Activated CD8-positive, alpha-beta T cell treated with anti-CD3 and anti-CD28 coated beads, Interleukin-2, amount 10 ng/mL, durations not matched to agents 7 days and 5 days (primary cell): ENCODE measurements around the gene AKAP5. TPM values are rescaled to one million over a fixed set of nuclear protein-coding genes. Genes with fewer than 3 reads are reported as not detected.

Source experiments
- ATAC-seq: fragments of 150-1000 bp; cut with Tn5 transposase; one replicate; pipeline ENCODE4 v1.10.0; 2021; ENCODE audit warnings: moderate library complexity
- CTCF ChIA-PET: fragments of 350-600 bp; sonication (Branson Sonifier 250); formaldehyde crosslinking; loops from one replicate; lab custom pipeline; 2021; ENCODE audit warnings: antibody characterized with exemption; lab: Charles Lee
- POLR2A ChIA-PET: fragments of 350-600 bp; sonication (Branson Sonifier 250); formaldehyde crosslinking; loops from one replicate; lab custom pipeline; 2021; ENCODE audit warnings: antibody characterized with exemption; lab: Charles Lee
- DNase-seq: peaks from one replicate; pipeline ENCODE4 v3.0.0-alpha.2; 2020
- H3K27ac Mint-ChIP-seq: one replicate; pipeline ENCODE4 v1.8.0; 2021; ENCODE audit warnings: mild to moderate bottlenecking, mixed read lengths
- H3K27me3 Mint-ChIP-seq: one replicate; pipeline ENCODE4 v1.8.0; 2021; ENCODE audit warnings: low read depth, mixed read lengths
- H3K36me3 Mint-ChIP-seq: one replicate; pipeline ENCODE4 v1.8.0; 2021; ENCODE audit warnings: low read depth, mixed read lengths
- H3K4me1 Mint-ChIP-seq: one replicate; pipeline ENCODE4 v1.8.0; 2021; ENCODE audit warnings: low read depth, mixed read lengths
- H3K4me3 Mint-ChIP-seq: one replicate; pipeline ENCODE4 v1.8.0; 2021; ENCODE audit warnings: mild to moderate bottlenecking, mixed read lengths
- H3K9me3 Mint-ChIP-seq: one replicate; pipeline ENCODE4 v1.8.0; 2022; ENCODE audit warnings: mixed read lengths; ENCODE audit not compliant: insufficient read depth
- total RNA-seq, 2 experiments: library from RNA; stranded (reverse); gene quantifications; one replicate each; pipeline ENCODE4 v1.2.3, GENCODE V29; 2021

Gene AKAP5
- total RNA-seq, 2 experiments from 2014 or later = 1.9 to 2.1 TPM

DNA sequence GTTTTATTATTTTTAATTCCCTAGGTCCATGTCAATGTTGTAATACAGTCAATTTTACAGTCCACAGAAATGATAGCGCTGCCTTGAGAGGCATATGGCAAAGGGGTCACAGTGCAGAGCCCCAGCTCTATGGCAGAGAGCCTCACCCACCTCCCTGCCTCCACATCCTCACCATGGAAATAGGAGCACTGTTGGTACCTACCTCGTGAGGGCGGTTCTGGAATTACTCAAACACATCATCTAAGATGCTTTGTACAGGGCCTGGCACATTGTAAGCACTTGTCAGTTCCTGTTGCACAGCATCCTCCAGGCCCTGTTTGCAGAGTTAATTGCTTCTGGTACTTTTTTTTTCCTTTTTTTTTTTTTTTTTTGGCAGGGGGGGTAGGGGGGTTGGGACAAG is 4.1 kb upstream of the AKAP5 start:
- Mint-ChIP-seq H3K4me3 (no peak overlapping the region), H3K27ac (no peak overlapping the region), H3K9me3 (no peaks in the 10 kb centered on the region), H3K4me1 (peaks cover 34% of the 10 kb centered on the region), H3K27me3 (peaks cover 4% of the 10 kb centered on the region), H3K36me3 (peaks cover 47% of the 10 kb centered on the region)
- no peak for ATAC-seq
- CTCF ChIA-PET = interaction anchor here (4.4 kb wide), 1 partner anchor 12 kb away, joined by 24 read pairs; no protein-coding TSS in a partner anchor
- POLR2A ChIA-PET = interaction anchor here (1.5 kb wide), 1 partner anchor 48 kb away, joined by 4 read pairs; no protein-coding TSS in a partner anchor
- DNase-seq = no peak

DNA sequence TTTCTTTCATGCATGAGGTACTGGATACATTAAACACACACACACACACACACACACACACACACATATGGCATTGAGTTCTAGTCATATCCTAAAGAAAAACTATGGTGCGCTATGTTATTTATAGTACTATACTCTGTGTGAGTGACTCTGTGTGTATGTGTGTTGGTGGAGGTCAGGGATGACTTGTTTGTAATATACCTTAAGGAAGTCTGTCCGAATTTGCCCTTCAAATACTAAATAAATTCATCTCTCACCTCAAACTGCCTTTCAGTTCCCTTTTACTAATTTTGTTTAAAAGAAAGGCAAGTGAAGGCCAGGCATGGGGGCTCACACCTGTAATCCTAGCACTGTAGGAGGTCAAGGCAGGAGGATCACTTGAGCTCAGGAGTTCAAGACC is 2.1 kb upstream of the AKAP5 start:
- Mint-ChIP-seq H3K27ac (no peak overlapping the region), H3K4me1 (peaks cover 46% of the 10 kb centered on the region), H3K4me3 (no peak overlapping the region), H3K27me3 (peaks cover 4% of the 10 kb centered on the region), H3K36me3 (peaks cover 34% of the 10 kb centered on the region), H3K9me3 (no peaks in the 10 kb centered on the region)
- ATAC-seq (no peak), DNase-seq (no peak)
- ChIA-PET POLR2A (no interaction called here), CTCF (interaction anchor here (0.6 to 4.4 kb wide), 6 partner anchors 14 to 118 kb away, joined by 3 to 24 read pairs (median 6); no protein-coding TSS in a partner anchor)

DNA sequence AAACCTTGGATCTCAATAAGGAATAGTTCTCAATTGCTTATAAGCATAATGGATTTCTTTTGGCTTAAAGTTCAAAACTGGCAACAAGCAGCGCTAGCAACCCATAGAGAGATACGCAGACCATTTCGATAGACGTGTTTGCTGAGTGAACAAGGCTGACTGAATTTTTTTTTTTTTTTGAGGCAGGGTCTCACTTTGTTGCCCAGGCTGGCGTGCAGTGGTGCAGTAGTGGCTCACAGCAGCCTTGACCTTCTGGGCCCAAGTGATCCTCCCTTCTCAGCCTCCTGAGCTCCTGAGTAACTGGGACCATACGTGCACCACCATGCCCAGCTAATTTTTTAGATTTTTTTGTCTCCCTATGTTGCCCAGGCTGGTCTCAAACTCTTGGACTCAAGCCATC is 1.4 kb upstream of the AKAP5 start:
- no peak for ATAC-seq
- H3K27ac Mint-ChIP-seq = no peak overlapping the region
- CTCF ChIA-PET = interaction anchor here (0.6 to 4.4 kb wide), 9 partner anchors 14 to 120 kb away, joined by 3 to 24 read pairs (median 5); no protein-coding TSS in a partner anchor

DNA sequence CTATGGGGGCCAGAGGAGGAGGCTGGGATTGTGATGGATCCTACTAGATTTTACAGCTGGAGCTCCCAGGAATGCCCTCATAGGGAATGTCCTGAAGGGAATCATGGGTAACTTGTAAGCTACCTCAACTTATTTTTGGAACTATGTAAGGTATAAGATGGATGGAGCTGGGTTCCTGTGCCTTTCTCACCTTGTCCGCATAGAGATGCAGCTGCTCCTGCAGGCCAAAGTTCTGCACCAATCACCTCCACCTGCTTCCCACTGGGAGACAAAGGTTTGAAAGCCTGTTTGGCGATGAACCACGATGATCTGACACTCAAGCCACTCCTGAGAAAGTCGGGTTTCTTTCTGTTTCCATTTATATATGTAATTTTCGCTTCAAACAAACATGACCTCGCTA is 648 bp upstream of the AKAP5 start:
- peak overlapping the region; percentile 71 for H3K27ac Mint-ChIP-seq
- POLR2A ChIA-PET = interaction anchor here (0.6 to 1.4 kb wide), 2 partner anchors 19 to 21 kb away, joined by 4 read pairs; no protein-coding TSS in a partner anchor
- ATAC-seq = no peak

More for the DNA sequence above, 1.4 kb upstream of the AKAP5 start:
- H3K4me3 Mint-ChIP-seq = peak overlapping the region; percentile 80
- H3K36me3 Mint-ChIP-seq = peaks cover 28% of the 10 kb centered on the region
- H3K27me3 Mint-ChIP-seq = peaks cover 4% of the 10 kb centered on the region
- DNase-seq = no peak
- H3K4me1 Mint-ChIP-seq = peaks cover 51% of the 10 kb centered on the region
- H3K9me3 Mint-ChIP-seq = no peaks in the 10 kb centered on the region
- POLR2A ChIA-PET = interaction anchor here (1.4 kb wide), 1 partner anchor 18 kb away, joined by 4 read pairs; no protein-coding TSS in a partner anchor

DNA sequence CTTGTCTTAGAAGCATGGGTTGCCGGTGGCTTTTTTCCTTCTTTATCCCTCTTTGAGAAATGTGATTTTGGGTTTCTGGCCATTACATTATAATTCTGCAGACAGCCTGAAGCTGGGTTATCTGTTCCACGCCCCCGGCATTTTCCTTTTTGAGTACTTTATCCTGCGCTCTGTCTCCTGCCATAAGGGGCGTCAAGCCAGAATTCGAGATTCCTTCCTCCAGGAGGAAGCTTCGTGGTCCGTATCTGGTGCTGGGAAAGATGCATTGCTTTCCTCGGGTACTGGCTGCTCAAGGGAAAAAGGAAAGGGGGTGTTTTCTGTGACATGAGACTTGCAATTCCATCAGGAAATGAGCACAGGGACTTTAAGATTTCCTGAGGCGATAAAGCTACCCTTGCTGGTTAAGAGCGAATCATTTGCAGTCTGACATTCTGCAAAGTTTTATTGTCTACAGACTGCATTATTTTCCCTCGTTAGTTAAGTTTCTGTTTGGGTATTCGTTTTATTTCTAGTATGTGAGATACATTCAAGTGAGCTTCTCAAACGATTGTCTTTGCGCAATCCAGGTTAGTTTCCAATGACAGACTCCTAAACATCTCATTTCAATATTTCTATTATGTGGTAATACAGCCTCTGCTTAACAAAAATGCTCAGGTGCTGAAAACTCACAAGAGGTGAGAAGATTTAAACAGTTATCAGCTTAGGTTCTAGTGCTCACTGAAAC is 694 bp downstream of the AKAP5 start:
- H3K4me1 Mint-ChIP-seq = peaks cover 40% of the 10 kb centered on the region
- peak overlapping the region; percentile 79 for H3K4me3 Mint-ChIP-seq
- peak overlapping the region; percentile 35 for H3K27ac Mint-ChIP-seq
- ATAC-seq = peak; percentile 2
- CTCF ChIA-PET = interaction anchor here (0.9 to 3.7 kb wide), 15 partner anchors 9 to 170 kb away, joined by 3 to 27 read pairs (median 3); partner anchors contain the start of gene ZBTB25
- DNase-seq = no peak
- POLR2A ChIA-PET = interaction anchor here (0.8 to 1.9 kb wide), 5 partner anchors 18 to 78 kb away, joined by 3 to 7 read pairs (median 6); partner anchors contain the start of genes MTHFD1 and ZBTB1
- peaks cover 4% of the 10 kb centered on the region for H3K27me3 Mint-ChIP-seq
- no peaks in the 10 kb centered on the region for H3K9me3 Mint-ChIP-seq
- peaks cover 12% of the 10 kb centered on the region for H3K36me3 Mint-ChIP-seq

More for the DNA sequence above, 648 bp upstream of the AKAP5 start:
- no peak for DNase-seq
- Mint-ChIP-seq H3K36me3 (peaks cover 20% of the 10 kb centered on the region), H3K9me3 (no peaks in the 10 kb centered on the region), H3K4me1 (peaks cover 43% of the 10 kb centered on the region), H3K27me3 (peaks cover 4% of the 10 kb centered on the region), H3K4me3 (peak overlapping the region; percentile 80)
- CTCF ChIA-PET = interaction anchor here (1.4 to 4.4 kb wide), 6 partner anchors 15 to 121 kb away, joined by 4 to 24 read pairs (median 6); no protein-coding TSS in a partner anchor

DNA sequence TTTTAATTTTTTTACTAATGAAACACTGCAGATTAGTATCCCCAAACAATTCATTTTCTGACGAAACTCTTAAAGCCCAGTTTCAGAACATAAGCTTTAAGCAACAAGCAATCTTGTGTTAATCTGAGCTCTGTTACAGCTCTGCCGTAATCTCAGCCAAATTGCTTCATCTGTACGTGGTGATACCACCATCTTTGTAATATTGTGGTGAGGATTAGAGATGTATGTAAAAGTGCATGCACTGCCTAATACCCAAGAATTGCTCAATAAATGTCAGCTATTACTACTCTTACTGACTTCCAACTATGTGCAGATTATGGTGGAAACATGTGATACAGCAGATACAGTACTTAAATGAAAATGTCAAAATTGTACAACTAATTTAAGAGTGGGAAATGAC is 1.8 kb downstream of the AKAP5 start:
- POLR2A ChIA-PET = interaction anchor here (0.6 to 1.9 kb wide), 2 partner anchors 34 to 39 kb away, joined by 3 to 6 read pairs; no protein-coding TSS in a partner anchor
- H3K9me3 Mint-ChIP-seq = no peaks in the 10 kb centered on the region
- ATAC-seq (no peak), DNase-seq (no peak)
- peaks cover 4% of the 10 kb centered on the region for H3K27me3 Mint-ChIP-seq
- H3K27ac Mint-ChIP-seq = no peak overlapping the region
- no peak overlapping the region for H3K4me3 Mint-ChIP-seq
- CTCF ChIA-PET = interaction anchor here (1.3 to 3.7 kb wide), 8 partner anchors 11 to 124 kb away, joined by 3 to 27 read pairs (median 10); no protein-coding TSS in a partner anchor
- H3K36me3 Mint-ChIP-seq = peaks cover 9% of the 10 kb centered on the region
- H3K4me1 Mint-ChIP-seq = peaks cover 40% of the 10 kb centered on the region

DNA sequence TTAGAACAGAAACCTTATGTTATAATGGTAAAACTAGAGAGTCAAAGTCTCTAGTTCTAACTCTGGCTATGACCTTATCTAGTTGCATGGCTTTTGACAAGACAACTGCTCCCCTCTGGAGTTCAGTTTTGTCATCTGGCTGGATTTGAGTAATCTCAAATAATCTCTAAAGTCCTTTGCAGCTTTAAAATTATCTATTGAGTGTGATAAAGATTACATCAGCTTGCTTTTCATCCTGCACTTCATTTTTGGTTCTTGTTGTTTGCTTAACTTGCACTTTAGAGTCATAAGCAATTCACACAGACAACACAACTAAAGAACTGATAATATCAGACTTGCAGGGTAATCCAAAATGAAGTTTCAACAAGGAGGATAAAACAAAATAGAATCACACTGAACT is 2.3 kb downstream of the AKAP5 start:
- no peaks in the 10 kb centered on the region for H3K9me3 Mint-ChIP-seq
- H3K4me1 Mint-ChIP-seq = peaks cover 40% of the 10 kb centered on the region
- no peak overlapping the region for H3K4me3 Mint-ChIP-seq
- peaks cover 4% of the 10 kb centered on the region for H3K27me3 Mint-ChIP-seq
- peaks cover 7% of the 10 kb centered on the region for H3K36me3 Mint-ChIP-seq
- ChIA-PET POLR2A (no interaction called here), CTCF (interaction anchor here (1.2 to 3.7 kb wide), 7 partner anchors 10 to 124 kb away, joined by 3 to 27 read pairs (median 8); no protein-coding TSS in a partner anchor)
- DNase-seq (no peak), ATAC-seq (no peak)
- H3K27ac Mint-ChIP-seq = no peak overlapping the region

DNA sequence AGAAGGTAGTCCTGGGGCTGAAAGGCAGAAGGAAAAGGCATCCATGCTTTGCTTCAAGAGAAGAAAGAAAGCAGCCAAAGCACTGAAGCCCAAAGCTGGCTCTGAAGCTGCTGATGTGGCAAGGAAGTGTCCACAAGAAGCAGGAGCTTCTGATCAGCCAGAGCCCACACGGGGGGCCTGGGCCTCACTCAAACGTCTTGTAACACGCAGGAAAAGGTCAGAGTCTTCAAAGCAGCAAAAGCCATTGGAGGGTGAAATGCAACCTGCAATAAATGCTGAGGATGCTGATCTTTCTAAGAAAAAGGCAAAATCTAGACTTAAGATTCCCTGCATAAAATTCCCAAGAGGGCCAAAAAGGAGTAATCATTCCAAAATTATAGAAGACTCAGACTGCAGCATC is 3.2 kb downstream of the AKAP5 start:
- Mint-ChIP-seq H3K27me3 (peaks cover 4% of the 10 kb centered on the region), H3K36me3 (peaks cover 5% of the 10 kb centered on the region), H3K4me3 (no peak overlapping the region), H3K9me3 (no peaks in the 10 kb centered on the region), H3K27ac (no peak overlapping the region), H3K4me1 (peaks cover 40% of the 10 kb centered on the region)
- POLR2A ChIA-PET = no interaction called here
- DNase-seq (no peak), ATAC-seq (no peak)
- CTCF ChIA-PET = interaction anchor here (1.0 to 3.7 kb wide), 6 partner anchors 9 to 125 kb away, joined by 3 to 27 read pairs (median 6); no protein-coding TSS in a partner anchor

DNA sequence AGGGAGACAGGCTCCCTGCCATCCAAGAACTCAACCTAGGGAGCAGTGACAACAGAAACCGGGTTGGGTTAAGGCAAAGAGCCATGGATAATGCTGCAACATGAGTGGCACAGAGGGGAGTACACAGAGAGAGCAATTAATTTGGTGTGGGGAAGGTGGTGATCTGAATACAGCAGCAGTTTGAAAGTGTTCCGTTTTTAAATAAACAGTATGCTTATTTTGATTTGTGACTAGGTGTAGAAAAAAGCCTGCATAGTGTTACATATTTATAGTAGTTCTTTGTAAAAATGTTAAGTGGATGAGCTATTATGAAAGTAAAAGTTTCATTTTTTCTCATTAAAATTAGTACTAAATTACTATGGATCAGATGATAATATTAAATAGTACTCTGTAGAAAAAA is 8.7 kb downstream of the AKAP5 start:
- no peak for ATAC-seq
- Mint-ChIP-seq H3K4me1 (no peaks in the 10 kb centered on the region), H3K9me3 (no peaks in the 10 kb centered on the region), H3K36me3 (no peaks in the 10 kb centered on the region), H3K27ac (no peak overlapping the region), H3K27me3 (no peaks in the 10 kb centered on the region), H3K4me3 (no peak overlapping the region)
- DNase-seq = no peak
- ChIA-PET POLR2A (interaction anchor here (0.6 kb wide), 1 partner anchor 826 kb away, joined by 4 read pairs; no protein-coding TSS in a partner anchor), CTCF (interaction anchor here (1.0 to 6.6 kb wide), 5 partner anchors 29 to 130 kb away, joined by 3 to 48 read pairs (median 4); no protein-coding TSS in a partner anchor)

DNA sequence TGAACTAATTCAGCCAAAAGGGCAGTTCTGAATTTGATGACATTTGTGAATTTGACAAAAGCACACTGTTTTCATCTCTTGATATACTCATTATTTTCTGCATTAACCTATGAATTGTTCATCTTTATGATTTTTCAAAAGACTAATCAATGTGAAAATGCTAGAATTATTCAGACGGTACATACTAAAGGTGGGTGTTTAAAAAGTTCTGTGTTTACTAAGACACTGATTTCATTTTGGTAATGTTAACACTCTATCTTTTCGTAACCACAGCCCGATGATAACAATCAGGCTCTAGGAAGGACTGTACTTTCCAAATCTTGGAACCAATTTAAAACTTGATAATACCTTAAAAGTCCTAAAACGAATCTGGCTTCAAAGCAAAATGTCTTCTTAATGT is 9.4 kb downstream of the AKAP5 start:
- Mint-ChIP-seq H3K9me3 (no peaks in the 10 kb centered on the region), H3K4me1 (no peaks in the 10 kb centered on the region), H3K4me3 (no peak overlapping the region), H3K36me3 (no peaks in the 10 kb centered on the region), H3K27me3 (no peaks in the 10 kb centered on the region), H3K27ac (no peak overlapping the region)
- ChIA-PET CTCF (interaction anchor here (1.0 to 6.6 kb wide), 4 partner anchors 28 to 130 kb away, joined by 3 to 48 read pairs (median 15); no protein-coding TSS in a partner anchor), POLR2A (no interaction called here)
- ATAC-seq (no peak), DNase-seq (no peak)

DNA sequence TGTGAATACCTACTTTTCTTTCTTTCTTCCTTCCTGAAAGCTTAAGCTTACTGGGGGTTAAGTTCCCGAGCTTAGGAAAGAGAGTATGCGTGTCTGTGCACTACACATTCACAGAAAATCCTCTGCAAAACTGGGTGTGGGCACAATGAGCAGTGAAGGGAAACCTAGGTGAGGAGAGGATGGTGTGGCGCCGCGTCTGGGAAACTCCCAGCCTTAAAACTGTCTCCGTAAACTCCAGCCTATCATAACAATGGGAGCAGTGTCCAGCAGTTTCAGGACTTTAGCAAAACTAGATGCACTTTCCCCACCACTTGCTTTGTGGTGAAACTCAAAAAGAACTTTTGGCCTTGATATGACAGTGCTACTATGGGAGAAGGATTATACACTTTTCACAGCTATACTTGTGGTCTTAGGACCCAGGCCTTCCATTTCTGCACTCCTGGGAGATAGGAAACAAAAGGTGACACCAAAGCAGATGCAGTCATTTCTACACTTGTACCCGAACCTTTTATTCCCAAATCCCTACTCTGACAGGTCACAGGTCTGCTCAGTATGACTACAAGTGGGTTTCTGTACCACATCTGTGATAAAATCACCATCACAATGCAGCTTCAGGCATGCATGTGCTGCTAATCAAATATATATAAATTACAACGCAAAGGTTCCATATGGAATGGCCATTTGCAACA is 10.4 kb downstream of the AKAP5 start:
- H3K4me1 Mint-ChIP-seq = no peaks in the 10 kb centered on the region
- ChIA-PET CTCF (interaction anchor here (1.9 to 6.6 kb wide), 3 partner anchors 27 to 131 kb away, joined by 4 to 48 read pairs (median 26); no protein-coding TSS in a partner anchor), POLR2A (interaction anchor here (0.6 to 1.0 kb wide), 2 partner anchors 28 to 112 kb away, joined by 3 read pairs; no protein-coding TSS in a partner anchor)
- H3K36me3 Mint-ChIP-seq = no peaks in the 10 kb centered on the region
- DNase-seq = no peak
- H3K27me3 Mint-ChIP-seq = no peaks in the 10 kb centered on the region
- no peak overlapping the region for H3K27ac Mint-ChIP-seq
- no peaks in the 10 kb centered on the region for H3K9me3 Mint-ChIP-seq
- no peak for ATAC-seq
- no peak overlapping the region for H3K4me3 Mint-ChIP-seq
